ENCODE results near the gene MYBPC1. TPM values are rescaled to one million over a fixed set of nuclear protein-coding genes. Genes with fewer than 3 reads are reported as not detected.
"Not testable (repeated sequence)": the region's sequence is repeated elsewhere in the genome, so short reads cannot be mapped to it uniquely, and the experiment has no call there.

The MYBPC1 gene
- total RNA-seq, 2 donors from 2014 or later, result 2.1 to 3.0 TPM

GRCh38 chr12:101671157-101671791 is 76.5 kb downstream of the MYBPC1 start:
- no peak overlapping the region for H3K27ac ChIP-seq

GRCh38 chr12:101671833-101672232 is 77.1 kb downstream of the MYBPC1 start:
- Histone ChIP-seq H3K27ac (no peak overlapping the region), H3K27me3 (no peaks in the 10 kb centered on the region), H3K9me3 (no peaks in the 10 kb centered on the region), H3K36me3 (no peaks in the 10 kb centered on the region), H3K4me3 (no peak overlapping the region), H3K4me1 (peaks cover 0 to 3% of the 10 kb centered on the region in 2 donors)
- DNase-seq (ENCODE audit: low spot score), result no peak
- TF ChIP-seq CTCF (IDR thresholded peaks at IDR 0.05), result no peak

More at GRCh38 chr12:101671157-101671791, 76.5 kb downstream of the MYBPC1 start:
- H3K36me3 ChIP-seq, result no peaks in the 10 kb centered on the region
- peaks cover 0 to 3% of the 10 kb centered on the region in 2 donors for H3K4me1 ChIP-seq
- no peak for TF ChIP-seq CTCF (IDR thresholded peaks at IDR 0.05)
- H3K4me3 ChIP-seq, result no peak overlapping the region
- no peak for DNase-seq (ENCODE audit: low spot score)
- H3K27me3 ChIP-seq, result no peaks in the 10 kb centered on the region
- no peaks in the 10 kb centered on the region for H3K9me3 ChIP-seq

GRCh38 chr12:101675555-101675954 is 80.8 kb downstream of the MYBPC1 start:
- DNase-seq (ENCODE audit: low spot score), result no peak
- H3K9me3 ChIP-seq, result no peaks in the 10 kb centered on the region
- no peak overlapping the region for H3K27ac ChIP-seq
- H3K4me1 ChIP-seq, result peaks cover 0 to 6% of the 10 kb centered on the region in 2 donors
- no peaks in the 10 kb centered on the region for H3K27me3 ChIP-seq
- no peak for TF ChIP-seq CTCF (IDR thresholded peaks at IDR 0.05)
- no peak overlapping the region for H3K4me3 ChIP-seq
- no peaks in the 10 kb centered on the region for H3K36me3 ChIP-seq

GRCh38 chr12:101676497-101676896 is 81.7 kb downstream of the MYBPC1 start:
- H3K4me3 ChIP-seq; H3K27ac ChIP-seq; H3K27me3 ChIP-seq; H3K9me3 ChIP-seq; H3K4me1 ChIP-seq; H3K36me3 ChIP-seq; DNase-seq (ENCODE audit: low spot score): not testable (repeated sequence)

- Histone ChIP-seq H3K27ac (no peak overlapping the region), H3K36me3 (no peaks in the 10 kb centered on the region), H3K9me3 (no peaks in the 10 kb centered on the region), H3K27me3 (no peaks in the 10 kb centered on the region), H3K4me1 (peaks cover 0 to 6% of the 10 kb centered on the region in 2 donors), H3K4me3 (no peak overlapping the region)
- no peak for DNase-seq (ENCODE audit: low spot score)
- TF ChIP-seq CTCF (IDR thresholded peaks at IDR 0.05), result no peak
Measured at GRCh38 chr12:101678081-101678480, 83.3 kb downstream of the MYBPC1 start.

GRCh38 chr12:101680240-101680639 is 85.5 kb downstream of the MYBPC1 start:
- Histone ChIP-seq H3K27me3 (no peaks in the 10 kb centered on the region), H3K27ac (peak overlapping the region; percentile 47 to 79), H3K36me3 (no peaks in the 10 kb centered on the region), H3K9me3 (no peaks in the 10 kb centered on the region), H3K4me1 (peaks cover 0 to 6% of the 10 kb centered on the region in 2 donors), H3K4me3 (peak overlapping the region in 1 of 2 donors; percentile 20)
- DNase-seq (ENCODE audit: low spot score), result no peak
- TF ChIP-seq CTCF (IDR thresholded peaks at IDR 0.05), result no peak
